GM12891 (cell line): Measurements from ENCODE around the gene DSP.

Experiments
- PAX5 ChIP-seq: IDR thresholded peaks from 2 replicates; pipeline ENCODE4 v1.6.1; 2011; ENCODE audit warnings: low read length, moderate library complexity, mild to moderate bottlenecking; ENCODE audit not compliant: insufficient read depth, severe bottlenecking
- POLR2A ChIP-seq: IDR thresholded peaks from 2 replicates; pipeline ENCODE4 v1.6.1; 2011; ENCODE audit warnings: low read depth, low read length, control low read depth
- POLR2AphosphoS5 ChIP-seq: IDR thresholded peaks from 2 replicates; pipeline ENCODE4 v1.6.1; 2011; ENCODE audit warnings: low read depth, low read length, control low read depth

- TF ChIP-seq POLR2AphosphoS5 (no peak), POLR2A (no peak), PAX5 (no peak)
Measured at GRCh38 chr6:7556394-7557106, 15.1 kb downstream of the DSP start.
